Measurements from ENCODE around the gene PLCL1. TPM values are rescaled to one million over a fixed set of nuclear protein-coding genes. Genes with fewer than 3 reads are reported as not detected.
A peak's percentile ranks its signal among the peaks of the same experiment; 100 is the strongest.

Gene PLCL1
- not detected in 2 replicates for total RNA-seq (2021)
- percentile 3 among the genes with signal in this experiment for Bru-seq, nascent RNA
- BruChase-seq, experiment 1, labeled RNA remaining after a 2-hour chase = percentile 5 among the genes with signal in this experiment
- BruChase-seq, experiment 2, labeled RNA remaining after a 6-hour chase = percentile 5 among the genes with signal in this experiment
- long read RNA-seq = 0 reads

DNA sequence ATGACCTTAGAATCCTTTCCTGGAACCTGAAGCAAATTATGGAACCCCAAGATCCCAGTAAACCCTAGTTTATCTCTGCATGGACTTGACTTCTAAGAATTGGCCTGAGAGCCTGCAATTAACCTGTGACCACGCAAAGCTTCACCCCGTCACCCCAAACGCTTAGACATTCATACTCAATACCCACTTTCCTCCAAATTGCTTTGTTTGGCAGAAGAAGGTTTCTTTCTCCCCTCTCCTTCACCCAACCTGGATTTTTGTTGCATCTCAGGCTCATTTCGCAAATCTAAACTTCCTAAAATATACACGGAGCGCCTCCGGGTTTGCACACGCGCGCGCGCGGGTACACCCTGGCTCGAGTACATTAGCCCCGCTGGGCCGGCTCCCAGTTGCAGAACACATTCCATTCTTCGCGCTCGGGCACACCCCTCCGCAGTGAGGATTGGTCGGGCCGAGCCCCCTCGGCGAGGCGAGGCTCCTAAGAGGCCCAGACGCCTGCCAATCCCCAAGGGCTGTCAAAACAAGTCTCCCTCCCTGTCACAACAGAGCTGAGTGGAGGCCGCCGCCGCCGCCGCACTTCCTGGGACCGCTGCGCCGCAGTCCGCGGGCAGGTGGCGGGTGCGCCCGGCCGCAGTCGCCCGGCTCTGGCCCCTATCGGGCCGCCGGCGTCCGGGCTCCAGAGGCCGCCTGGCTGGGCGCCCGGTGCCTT, at the start of gene PLCL1:
Gene PLCL1 (plus strand): TSS at position 545 of the 709 bp plus-strand sequence.
- H4K20me1 ChIP-seq (ENCODE audit: insufficient read depth) = no peaks in the 10 kb centered on the region
- no peaks in the 10 kb centered on the region for H3K79me2 ChIP-seq (ENCODE audit: low read depth)
- no peaks in the 10 kb centered on the region for H3K4me1 ChIP-seq (replicated peaks; ENCODE audit: insufficient read depth)
- no TSS peak for BruUV-seq (replicated peaks)
- no peaks in the 10 kb centered on the region for H3K36me3 ChIP-seq (ENCODE audit: low read depth)
- H3K4me3 ChIP-seq = peak within 1 kb of the TSS; percentile 41; the same call in 1 of the 2 replicates
- ChIA-PET CTCF (no interaction called here), POLR2A (ENCODE audit: unreplicated experiment) (interaction anchor here (0.6 kb wide), 1 partner anchor 57 kb away, joined by 3 read pairs; no protein-coding TSS in a partner anchor)
- no peaks in the 10 kb centered on the region; the same call in 1 of the 2 replicates for H3K9me3 ChIP-seq (ENCODE audit: insufficient read depth, low read depth)
- H3F3A ChIP-seq (ENCODE audit: insufficient read depth, low read depth) = no peaks in the 10 kb centered on the region
- peak within 1 kb of the TSS; percentile 60; the same call in 1 of the 2 replicates for H2AFZ ChIP-seq
- H3K9me2 ChIP-seq (ENCODE audit: insufficient read depth) = no peaks in the 10 kb centered on the region
- intact Hi-C loops (cut with micrococcal nuclease; ENCODE audit: unreplicated experiment) = loop anchor here (1.0 kb wide), 1 partner anchor 492 kb away; no protein-coding TSS in a partner anchor
- TF ChIP-seq, protein P1, sequence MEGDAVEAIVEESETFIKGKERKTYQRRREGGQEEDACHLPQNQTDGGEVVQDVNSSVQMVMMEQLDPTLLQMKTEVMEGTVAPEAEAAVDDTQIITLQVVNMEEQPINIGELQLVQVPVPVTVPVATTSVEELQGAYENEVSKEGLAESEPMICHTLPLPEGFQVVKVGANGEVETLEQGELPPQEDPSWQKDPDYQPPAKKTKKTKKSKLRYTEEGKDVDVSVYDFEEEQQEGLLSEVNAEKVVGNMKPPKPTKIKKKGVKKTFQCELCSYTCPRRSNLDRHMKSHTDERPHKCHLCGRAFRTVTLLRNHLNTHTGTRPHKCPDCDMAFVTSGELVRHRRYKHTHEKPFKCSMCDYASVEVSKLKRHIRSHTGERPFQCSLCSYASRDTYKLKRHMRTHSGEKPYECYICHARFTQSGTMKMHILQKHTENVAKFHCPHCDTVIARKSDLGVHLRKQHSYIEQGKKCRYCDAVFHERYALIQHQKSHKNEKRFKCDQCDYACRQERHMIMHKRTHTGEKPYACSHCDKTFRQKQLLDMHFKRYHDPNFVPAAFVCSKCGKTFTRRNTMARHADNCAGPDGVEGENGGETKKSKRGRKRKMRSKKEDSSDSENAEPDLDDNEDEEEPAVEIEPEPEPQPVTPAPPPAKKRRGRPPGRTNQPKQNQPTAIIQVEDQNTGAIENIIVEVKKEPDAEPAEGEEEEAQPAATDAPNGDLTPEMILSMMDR (conservative IDR thresholded peaks at IDR 0.05) = no peak
- TF ChIP-seq EZH2 (IDR thresholded peaks at IDR 0.05; ENCODE audit: low read depth) = no peak
- peaks cover 22% of the 10 kb centered on the region for H3K27me3 ChIP-seq (ENCODE audit: insufficient read depth, low read depth)
- peak; percentile 62 to 79 for DNase-seq
- H3K27ac ChIP-seq = no peak within 1 kb of the TSS
- H3K4me2 ChIP-seq = peak within 1 kb of the TSS; percentile 74

DNA sequence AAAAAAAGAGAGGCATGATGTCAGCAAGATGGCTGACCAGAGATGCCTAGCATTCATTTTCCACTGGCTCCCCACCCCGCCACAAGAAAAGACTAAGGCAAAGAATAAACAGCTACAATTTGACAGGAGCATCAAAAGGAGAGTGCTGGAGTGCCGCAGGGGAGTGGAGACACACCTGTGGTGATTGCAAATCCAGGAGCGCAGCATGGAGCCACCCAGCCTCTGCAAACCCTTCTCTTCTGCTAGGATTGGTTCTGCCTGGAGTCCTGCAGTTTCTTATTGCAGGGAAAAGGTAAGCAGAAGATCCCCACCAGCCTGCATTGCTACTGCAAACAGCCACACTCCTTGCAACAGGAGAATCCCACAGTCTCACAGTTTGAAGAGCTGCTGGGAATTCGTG, 45.4 kb upstream of the PLCL1 start:
- Histone ChIP-seq H2AFZ (no peak overlapping the region), H3K9me3 (ENCODE audit: insufficient read depth, low read depth) (no peaks in the 10 kb centered on the region), H3F3A (ENCODE audit: insufficient read depth, low read depth) (no peaks in the 10 kb centered on the region), H3K4me1 (replicated peaks; ENCODE audit: insufficient read depth) (no peaks in the 10 kb centered on the region), H3K4me2 (no peak overlapping the region), H3K9me2 (ENCODE audit: insufficient read depth) (no peaks in the 10 kb centered on the region), H4K20me1 (ENCODE audit: insufficient read depth) (no peaks in the 10 kb centered on the region), H3K27me3 (ENCODE audit: insufficient read depth, low read depth) (no peaks in the 10 kb centered on the region), H3K36me3 (ENCODE audit: low read depth) (no peaks in the 10 kb centered on the region), H3K79me2 (ENCODE audit: low read depth) (no peaks in the 10 kb centered on the region), H3K4me3 (no peak overlapping the region), H3K27ac (no peak overlapping the region)
- TF ChIP-seq EZH2 (IDR thresholded peaks at IDR 0.05; ENCODE audit: low read depth) = no peak
- TF ChIP-seq, protein P1 (conservative IDR thresholded peaks at IDR 0.05) = no peak
- ChIA-PET POLR2A (ENCODE audit: unreplicated experiment) (no interaction called here), CTCF (no interaction called here)
- no peak for DNase-seq
- intact Hi-C loops (cut with micrococcal nuclease; ENCODE audit: unreplicated experiment) = no loop called here
- no TSS peak for BruUV-seq (replicated peaks)

GRCh38 chr2:197759625-197760292, 44.6 kb upstream of the PLCL1 start:
- Histone ChIP-seq H3K4me1 (replicated peaks; ENCODE audit: insufficient read depth) (no peaks in the 10 kb centered on the region), H3K79me2 (ENCODE audit: low read depth) (no peaks in the 10 kb centered on the region), H3F3A (ENCODE audit: insufficient read depth, low read depth) (no peaks in the 10 kb centered on the region), H3K9me2 (ENCODE audit: insufficient read depth) (no peaks in the 10 kb centered on the region), H3K27me3 (ENCODE audit: insufficient read depth, low read depth) (no peaks in the 10 kb centered on the region), H3K36me3 (ENCODE audit: low read depth) (no peaks in the 10 kb centered on the region), H3K4me2 (no peak overlapping the region), H3K9me3 (ENCODE audit: insufficient read depth, low read depth) (no peaks in the 10 kb centered on the region), H3K4me3 (no peak overlapping the region), H2AFZ (no peak overlapping the region), H4K20me1 (ENCODE audit: insufficient read depth) (no peaks in the 10 kb centered on the region), H3K27ac (no peak overlapping the region)
- DNase-seq = no peak
- no TSS peak for BruUV-seq (replicated peaks)
- TF ChIP-seq, protein P1 (conservative IDR thresholded peaks at IDR 0.05) = no peak
- no peak for TF ChIP-seq EZH2 (IDR thresholded peaks at IDR 0.05; ENCODE audit: low read depth)
- POLR2A ChIA-PET (ENCODE audit: unreplicated experiment) = no interaction called here
- intact Hi-C loops (cut with micrococcal nuclease; ENCODE audit: unreplicated experiment) = no loop called here
- CTCF ChIA-PET = no interaction called here

All from PC-9 (cell line).